GM12873 (cell line): Measurements from ENCODE around the gene INCA1.

Source experiments
- TF ChIP-seq, protein P1 (sequence below): IDR thresholded peaks from 2 replicates; pipeline ENCODE4 v1.5.1; 2012; ENCODE audit warnings: low read depth, mild to moderate bottlenecking, moderate library complexity, low read length, control low read depth; ENCODE audit not compliant: insufficient read depth; ENCODE audit errors: missing control alignments

INCA1 gene

DNA sequence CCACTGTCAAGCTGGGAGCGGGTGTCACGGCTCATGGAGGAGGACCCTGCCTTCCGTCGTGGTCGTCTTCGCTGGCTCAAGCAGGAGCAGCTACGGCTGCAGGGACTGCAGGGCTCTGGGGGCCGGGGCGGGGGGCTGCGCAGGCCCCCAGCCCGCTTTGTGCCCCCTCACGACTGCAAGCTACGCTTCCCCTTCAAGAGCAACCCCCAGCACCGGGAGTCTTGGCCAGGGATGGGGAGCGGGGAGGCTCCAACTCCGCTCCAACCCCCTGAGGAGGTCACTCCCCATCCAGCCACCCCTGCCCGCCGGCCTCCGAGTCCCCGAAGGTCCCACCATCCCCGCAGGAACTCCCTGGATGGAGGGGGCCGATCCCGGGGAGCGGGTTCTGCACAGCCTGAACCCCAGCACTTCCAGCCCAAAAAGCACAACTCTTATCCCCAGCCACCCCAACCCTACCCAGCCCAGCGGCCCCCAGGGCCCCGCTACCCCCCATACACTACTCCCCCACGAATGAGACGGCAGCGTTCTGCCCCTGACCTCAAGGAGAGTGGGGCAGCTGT lies 26.3 kb upstream of the INCA1 start:
- TF ChIP-seq, protein P1, sequence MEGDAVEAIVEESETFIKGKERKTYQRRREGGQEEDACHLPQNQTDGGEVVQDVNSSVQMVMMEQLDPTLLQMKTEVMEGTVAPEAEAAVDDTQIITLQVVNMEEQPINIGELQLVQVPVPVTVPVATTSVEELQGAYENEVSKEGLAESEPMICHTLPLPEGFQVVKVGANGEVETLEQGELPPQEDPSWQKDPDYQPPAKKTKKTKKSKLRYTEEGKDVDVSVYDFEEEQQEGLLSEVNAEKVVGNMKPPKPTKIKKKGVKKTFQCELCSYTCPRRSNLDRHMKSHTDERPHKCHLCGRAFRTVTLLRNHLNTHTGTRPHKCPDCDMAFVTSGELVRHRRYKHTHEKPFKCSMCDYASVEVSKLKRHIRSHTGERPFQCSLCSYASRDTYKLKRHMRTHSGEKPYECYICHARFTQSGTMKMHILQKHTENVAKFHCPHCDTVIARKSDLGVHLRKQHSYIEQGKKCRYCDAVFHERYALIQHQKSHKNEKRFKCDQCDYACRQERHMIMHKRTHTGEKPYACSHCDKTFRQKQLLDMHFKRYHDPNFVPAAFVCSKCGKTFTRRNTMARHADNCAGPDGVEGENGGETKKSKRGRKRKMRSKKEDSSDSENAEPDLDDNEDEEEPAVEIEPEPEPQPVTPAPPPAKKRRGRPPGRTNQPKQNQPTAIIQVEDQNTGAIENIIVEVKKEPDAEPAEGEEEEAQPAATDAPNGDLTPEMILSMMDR: no peak

DNA sequence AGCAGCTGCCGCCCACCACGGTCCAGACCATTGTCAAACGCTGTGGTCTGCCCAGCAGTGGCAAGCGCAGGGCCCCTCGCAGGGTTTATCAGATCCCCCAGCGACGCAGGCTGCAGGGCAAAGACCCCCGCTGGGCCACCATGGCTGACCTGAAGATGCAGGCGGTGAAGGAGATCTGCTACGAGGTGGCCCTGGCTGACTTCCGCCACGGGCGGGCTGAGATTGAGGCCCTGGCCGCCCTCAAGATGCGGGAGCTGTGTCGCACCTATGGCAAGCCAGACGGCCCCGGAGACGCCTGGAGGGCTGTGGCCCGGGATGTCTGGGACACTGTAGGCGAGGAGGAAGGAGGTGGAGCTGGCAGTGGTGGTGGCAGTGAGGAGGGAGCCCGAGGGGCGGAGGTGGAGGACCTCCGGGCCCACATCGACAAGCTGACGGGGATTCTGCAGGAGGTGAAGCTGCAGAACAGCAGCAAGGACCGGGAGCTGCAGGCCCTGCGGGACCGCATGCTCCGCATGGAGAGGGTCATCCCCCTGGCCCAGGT lies 24.9 kb upstream of the INCA1 start:
- TF ChIP-seq, protein P1: no peak

DNA sequence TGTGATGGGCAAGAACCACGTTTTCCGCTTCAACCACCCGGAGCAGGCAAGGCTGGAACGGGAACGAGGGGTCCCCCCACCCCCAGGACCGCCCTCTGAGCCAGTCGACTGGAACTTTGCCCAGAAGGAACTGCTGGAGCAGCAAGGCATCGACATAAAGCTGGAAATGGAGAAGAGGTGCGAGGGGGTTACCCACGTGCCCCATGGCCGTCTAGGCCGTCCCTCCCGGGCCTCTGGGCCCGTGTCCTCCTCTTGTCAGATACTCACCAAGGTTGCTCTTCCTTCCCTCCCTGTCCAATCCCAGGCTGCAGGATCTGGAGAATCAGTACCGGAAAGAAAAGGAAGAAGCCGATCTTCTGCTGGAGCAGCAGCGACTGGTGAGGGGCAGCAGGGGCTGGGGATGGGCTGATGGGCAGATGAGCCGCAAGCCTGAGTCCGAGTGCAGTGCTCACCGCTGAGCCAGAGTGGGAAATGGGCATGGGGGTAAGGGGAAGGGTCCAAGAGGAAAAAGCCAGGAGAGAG lies 23.2 kb upstream of the INCA1 start:
- TF ChIP-seq, protein P1: no peak

GRCh38 chr17:5019475-5019956 lies 22.2 kb upstream of the INCA1 start:
- TF ChIP-seq, protein P1: peak; percentile 42

DNA sequence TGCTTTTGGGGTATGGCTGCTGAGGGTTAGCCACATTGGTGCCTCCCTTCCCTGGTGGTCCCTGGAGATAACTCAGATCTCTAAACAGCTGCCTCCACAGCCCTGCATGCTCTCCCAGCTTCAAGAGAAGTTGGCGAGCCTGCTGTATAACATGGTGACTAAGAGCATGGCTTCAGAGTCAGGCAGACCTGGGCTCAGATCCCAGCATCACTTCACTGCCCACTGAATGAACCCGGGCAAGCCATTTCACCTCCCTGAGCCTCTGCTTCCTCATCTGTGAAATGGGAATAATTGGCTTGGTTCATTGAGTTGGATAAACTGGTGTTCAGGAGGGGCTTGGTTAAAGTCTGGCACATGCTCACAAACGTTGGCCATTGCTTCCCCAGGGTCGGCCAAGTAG lies 17.0 kb upstream of the INCA1 start:
- TF ChIP-seq, protein P1: no peak

- TF ChIP-seq, protein P1: no peak
Observed at GRCh38 chr17:5011928-5012327, 14.6 kb upstream of the INCA1 start.

DNA sequence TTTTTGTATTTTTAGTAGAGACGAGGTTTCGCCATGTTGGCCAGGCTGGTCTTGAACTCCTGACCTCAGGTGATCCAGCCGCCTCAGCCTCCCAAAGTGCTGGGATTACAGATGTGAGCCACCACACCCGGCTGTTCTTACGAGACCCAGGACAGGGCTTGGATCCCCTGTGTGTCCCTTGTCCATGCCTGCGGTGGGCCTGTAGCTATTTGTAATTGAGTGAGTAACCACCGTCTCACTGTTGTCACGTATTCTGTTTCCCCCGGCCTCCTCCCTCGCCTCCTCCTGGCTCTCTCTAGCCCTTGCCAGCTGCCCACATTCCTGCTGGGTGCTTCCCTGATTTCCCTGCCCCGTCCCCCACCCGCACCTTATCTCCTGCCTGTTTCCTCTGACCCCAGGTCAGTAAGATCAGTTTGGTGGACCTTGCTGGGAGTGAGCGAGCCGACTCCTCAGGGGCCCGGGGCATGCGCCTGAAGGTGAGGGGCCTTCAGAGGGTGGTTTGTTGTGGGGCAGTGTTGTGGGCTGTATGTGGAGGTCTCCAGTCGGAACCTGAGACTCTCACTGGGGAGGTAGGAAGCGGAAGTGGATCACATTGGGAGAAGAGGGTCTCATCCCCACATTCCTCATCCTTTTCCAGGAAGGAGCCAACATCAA lies 6.0 kb upstream of the INCA1 start:
- TF ChIP-seq, protein P1: no peak
